GM23338 (cell line): ENCODE data around the gene KCNH6.

Experiments
- CREB1 ChIP-seq: fragments of 250-450 bp; sonication (Bioruptor Pico); IDR thresholded peaks from 2 replicates; pipeline ENCODE4 v1.5.0; 2020; ENCODE audit warnings: low read depth, mild to moderate bottlenecking, moderate library complexity
- EZH2 ChIP-seq: fragments of 200-600 bp; sonication (generic); IDR thresholded peaks from one replicate; pipeline ENCODE4 v1.8.0; 2017; ENCODE audit warnings: antibody characterized with exemption, mild to moderate bottlenecking, low read depth; ENCODE audit not compliant: unreplicated experiment
- EZH2phosphoT487 ChIP-seq: fragments of 200-600 bp; sonication (generic); IDR thresholded peaks from one replicate; pipeline ENCODE4 v1.8.1; 2018; ENCODE audit warnings: antibody characterized with exemption; ENCODE audit not compliant: unreplicated experiment
- JUNB ChIP-seq: IDR thresholded peaks from one replicate; pipeline ENCODE4 v1.6.1; 2016; ENCODE audit warnings: antibody characterized with exemption; ENCODE audit not compliant: unreplicated experiment
- POLR2AphosphoS5 ChIP-seq: IDR thresholded peaks from 2 replicates; pipeline ENCODE4 v1.6.1; 2016; ENCODE audit warnings: antibody characterized with exemption, low read depth
- STAT1 ChIP-seq: IDR thresholded peaks from one replicate; pipeline ENCODE4 v1.6.1; 2016; ENCODE audit warnings: antibody characterized with exemption; ENCODE audit not compliant: unreplicated experiment
- TF ChIP-seq, protein P1 (sequence below), 2 experiments: fragments of 200-600 bp in 1 of 2; sonication (generic) in 1 of 2; conservative IDR thresholded peaks; 2 replicates each; pipeline versions ENCODE4 v1.5.1 to v1.6.1; 2016 to 2017; ENCODE audit warnings: antibody characterized with exemption in 2 of 2, low read depth in 2 of 2, mild to moderate bottlenecking in 2 of 2, moderate library complexity in 1 of 2
- TF ChIP-seq, protein P2 (sequence below): IDR thresholded peaks from one replicate; pipeline ENCODE4 v1.6.1; 2018; ENCODE audit warnings: antibody characterized with exemption; ENCODE audit not compliant: unreplicated experiment
- TF ChIP-seq, protein P3 (sequence below): IDR thresholded peaks from 2 replicates; pipeline ENCODE4 v1.6.1; 2016; ENCODE audit warnings: antibody characterized with exemption

DNA sequence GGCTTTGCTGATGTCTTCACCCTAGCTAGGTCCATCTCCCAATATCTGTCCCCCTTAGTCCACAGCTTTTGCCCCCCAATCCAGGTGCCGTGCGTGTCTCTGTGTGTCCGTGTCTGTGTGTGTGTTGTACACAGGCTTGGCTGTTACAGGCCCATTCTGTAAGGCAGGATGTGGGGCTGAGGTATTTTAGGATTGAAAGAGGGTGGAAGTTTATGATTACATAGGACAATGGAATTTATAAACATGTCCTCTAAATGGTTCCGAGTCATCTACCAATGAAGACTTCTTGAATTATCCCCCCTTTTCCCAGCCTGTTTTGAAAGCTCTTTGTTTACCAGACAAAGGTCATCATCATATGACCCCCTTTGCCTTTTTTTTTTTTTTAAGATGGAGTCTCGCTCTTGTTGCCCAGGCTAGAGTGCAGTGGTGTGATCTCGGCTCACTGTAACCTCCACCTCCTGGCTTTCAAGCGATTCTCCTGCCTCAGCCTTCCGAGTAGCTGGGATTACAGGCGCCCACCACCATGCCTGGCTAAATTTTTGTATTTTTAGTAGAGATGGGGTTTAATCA lies 24.4 kb upstream of the KCNH6 start:
- TF ChIP-seq, protein P1, sequence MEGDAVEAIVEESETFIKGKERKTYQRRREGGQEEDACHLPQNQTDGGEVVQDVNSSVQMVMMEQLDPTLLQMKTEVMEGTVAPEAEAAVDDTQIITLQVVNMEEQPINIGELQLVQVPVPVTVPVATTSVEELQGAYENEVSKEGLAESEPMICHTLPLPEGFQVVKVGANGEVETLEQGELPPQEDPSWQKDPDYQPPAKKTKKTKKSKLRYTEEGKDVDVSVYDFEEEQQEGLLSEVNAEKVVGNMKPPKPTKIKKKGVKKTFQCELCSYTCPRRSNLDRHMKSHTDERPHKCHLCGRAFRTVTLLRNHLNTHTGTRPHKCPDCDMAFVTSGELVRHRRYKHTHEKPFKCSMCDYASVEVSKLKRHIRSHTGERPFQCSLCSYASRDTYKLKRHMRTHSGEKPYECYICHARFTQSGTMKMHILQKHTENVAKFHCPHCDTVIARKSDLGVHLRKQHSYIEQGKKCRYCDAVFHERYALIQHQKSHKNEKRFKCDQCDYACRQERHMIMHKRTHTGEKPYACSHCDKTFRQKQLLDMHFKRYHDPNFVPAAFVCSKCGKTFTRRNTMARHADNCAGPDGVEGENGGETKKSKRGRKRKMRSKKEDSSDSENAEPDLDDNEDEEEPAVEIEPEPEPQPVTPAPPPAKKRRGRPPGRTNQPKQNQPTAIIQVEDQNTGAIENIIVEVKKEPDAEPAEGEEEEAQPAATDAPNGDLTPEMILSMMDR (conservative IDR thresholded peaks at IDR 0.05; ENCODE audit: low read depth in 2 of 2), result no peak
- TF ChIP-seq POLR2AphosphoS5 (no peak), EZH2 (no peak), JUNB (no peak), EZH2phosphoT487 (no peak), CREB1 (no peak), STAT1 (no peak)
- TF ChIP-seq, protein P2, sequence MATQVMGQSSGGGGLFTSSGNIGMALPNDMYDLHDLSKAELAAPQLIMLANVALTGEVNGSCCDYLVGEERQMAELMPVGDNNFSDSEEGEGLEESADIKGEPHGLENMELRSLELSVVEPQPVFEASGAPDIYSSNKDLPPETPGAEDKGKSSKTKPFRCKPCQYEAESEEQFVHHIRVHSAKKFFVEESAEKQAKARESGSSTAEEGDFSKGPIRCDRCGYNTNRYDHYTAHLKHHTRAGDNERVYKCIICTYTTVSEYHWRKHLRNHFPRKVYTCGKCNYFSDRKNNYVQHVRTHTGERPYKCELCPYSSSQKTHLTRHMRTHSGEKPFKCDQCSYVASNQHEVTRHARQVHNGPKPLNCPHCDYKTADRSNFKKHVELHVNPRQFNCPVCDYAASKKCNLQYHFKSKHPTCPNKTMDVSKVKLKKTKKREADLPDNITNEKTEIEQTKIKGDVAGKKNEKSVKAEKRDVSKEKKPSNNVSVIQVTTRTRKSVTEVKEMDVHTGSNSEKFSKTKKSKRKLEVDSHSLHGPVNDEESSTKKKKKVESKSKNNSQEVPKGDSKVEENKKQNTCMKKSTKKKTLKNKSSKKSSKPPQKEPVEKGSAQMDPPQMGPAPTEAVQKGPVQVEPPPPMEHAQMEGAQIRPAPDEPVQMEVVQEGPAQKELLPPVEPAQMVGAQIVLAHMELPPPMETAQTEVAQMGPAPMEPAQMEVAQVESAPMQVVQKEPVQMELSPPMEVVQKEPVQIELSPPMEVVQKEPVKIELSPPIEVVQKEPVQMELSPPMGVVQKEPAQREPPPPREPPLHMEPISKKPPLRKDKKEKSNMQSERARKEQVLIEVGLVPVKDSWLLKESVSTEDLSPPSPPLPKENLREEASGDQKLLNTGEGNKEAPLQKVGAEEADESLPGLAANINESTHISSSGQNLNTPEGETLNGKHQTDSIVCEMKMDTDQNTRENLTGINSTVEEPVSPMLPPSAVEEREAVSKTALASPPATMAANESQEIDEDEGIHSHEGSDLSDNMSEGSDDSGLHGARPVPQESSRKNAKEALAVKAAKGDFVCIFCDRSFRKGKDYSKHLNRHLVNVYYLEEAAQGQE, result no peak
- TF ChIP-seq, protein P3, sequence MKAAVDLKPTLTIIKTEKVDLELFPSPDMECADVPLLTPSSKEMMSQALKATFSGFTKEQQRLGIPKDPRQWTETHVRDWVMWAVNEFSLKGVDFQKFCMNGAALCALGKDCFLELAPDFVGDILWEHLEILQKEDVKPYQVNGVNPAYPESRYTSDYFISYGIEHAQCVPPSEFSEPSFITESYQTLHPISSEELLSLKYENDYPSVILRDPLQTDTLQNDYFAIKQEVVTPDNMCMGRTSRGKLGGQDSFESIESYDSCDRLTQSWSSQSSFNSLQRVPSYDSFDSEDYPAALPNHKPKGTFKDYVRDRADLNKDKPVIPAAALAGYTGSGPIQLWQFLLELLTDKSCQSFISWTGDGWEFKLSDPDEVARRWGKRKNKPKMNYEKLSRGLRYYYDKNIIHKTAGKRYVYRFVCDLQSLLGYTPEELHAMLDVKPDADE, result no peak
